COLO668 (cell line): ENCODE measurements around the gene PDCD1.
"Not testable (repeated sequence)": the region's sequence is repeated elsewhere in the genome, so short reads cannot be mapped to it uniquely, and the experiment has no call there.

Source experiments
- DNase-seq: peaks from one replicate; lab custom pipeline; 2025; ENCODE audit not compliant: unreplicated experiment; lab: John Stamatoyannopoulos, UW

PDCD1 gene

GRCh38 chr2:241835611-241836010 is 23.1 kb downstream of the PDCD1 start:
- no peak for DNase-seq

GRCh38 chr2:241834527-241835210 is 24.0 kb downstream of the PDCD1 start:
- no peak for DNase-seq

- not testable (repeated sequence) for DNase-seq
Observed at GRCh38 chr2:241833756-241834526, 24.8 kb downstream of the PDCD1 start.

- no peak for DNase-seq
Observed at GRCh38 chr2:241833101-241833663, 25.5 kb downstream of the PDCD1 start.

GRCh38 chr2:241827394-241827793 is 31.3 kb downstream of the PDCD1 start:
- DNase-seq, result no peak

- DNase-seq, result peak; percentile 29
Observed at GRCh38 chr2:241823531-241824437, 34.9 kb downstream of the PDCD1 start.

- DNase-seq, result no peak
Observed at GRCh38 chr2:241822264-241822623, 36.5 kb downstream of the PDCD1 start.

- DNase-seq, result no peak
Observed at GRCh38 chr2:241821460-241822263, 37.0 kb downstream of the PDCD1 start.

GRCh38 chr2:241820625-241821384 is 37.9 kb downstream of the PDCD1 start:
- peak; percentile 24 for DNase-seq

GRCh38 chr2:241819947-241820624 is 38.6 kb downstream of the PDCD1 start:
- peak; percentile 21 for DNase-seq

- no peak for DNase-seq
Observed at GRCh38 chr2:241818943-241819270, 39.8 kb downstream of the PDCD1 start.

- DNase-seq, result no peak
Observed at GRCh38 chr2:241818229-241818942, 40.3 kb downstream of the PDCD1 start.

- not testable (repeated sequence) for DNase-seq
Observed at GRCh38 chr2:241817821-241818215, 40.9 kb downstream of the PDCD1 start.

- no peak for DNase-seq
Observed at GRCh38 chr2:241817126-241817820, 41.4 kb downstream of the PDCD1 start.

- no peak for DNase-seq
Observed at GRCh38 chr2:241816431-241817121, 42.1 kb downstream of the PDCD1 start.

- DNase-seq, result no peak
Observed at GRCh38 chr2:241815477-241816430, 42.9 kb downstream of the PDCD1 start.
